Sigmoid colon (tissue), 7 donors: ENCODE data around the gene COMMD1. TPM values are rescaled to one million over a fixed set of nuclear protein-coding genes. Genes with fewer than 3 reads are reported as not detected.
A peak's percentile ranks its signal among the peaks of the same experiment; 100 is the strongest.

ENCODE experiments used
- DNase-seq: peaks from one replicate; pipeline ENCODE4 v3.0.0-alpha.2; 2019
- H3K27ac ChIP-seq, 4 donors: fragments of 200-600 bp; sonication (generic); one replicate each; pipeline ENCODE4 v1.5.1; 2016 to 2019; ENCODE audit warnings: mild to moderate bottlenecking in 1 of 4
- H3K27me3 ChIP-seq, 3 donors: fragments of 200-600 bp; sonication (generic); one replicate each; pipeline ENCODE4 v1.5.1; 2019; ENCODE audit warnings: mild to moderate bottlenecking in 1 of 3
- H3K36me3 ChIP-seq, 4 donors: fragments of 200-600 bp; sonication (generic); one replicate each; pipeline ENCODE4 v1.5.1; 2016 to 2019
- H3K4me1 ChIP-seq, 4 donors: fragments of 200-600 bp; sonication (generic); one replicate each; pipeline ENCODE4 v1.5.1; 2017 to 2019
- H3K4me3 ChIP-seq, 4 donors: fragments of 200-600 bp; sonication (generic); one replicate each; pipeline ENCODE4 v1.5.1; 2017 to 2019; ENCODE audit warnings: mild to moderate bottlenecking in 2 of 4, moderate library complexity in 1 of 4
- H3K9me3 ChIP-seq, 4 donors: fragments of 200-600 bp in 3 of 4; sonication (generic) in 3 of 4; one replicate each; pipeline versions ENCODE4 v1.5.1 to v1.6.1; 2013 to 2019
- EP300 ChIP-seq, 4 donors: sonication (generic); formaldehyde crosslinking; IDR thresholded peaks; one replicate each; pipeline ENCODE4 v1.6.1; 2017; ENCODE audit warnings: antibody characterized with exemption in 4 of 4
- POLR2A ChIP-seq, 2 donors: fragments of 450-650 bp; IDR thresholded peaks; one replicate each; pipeline ENCODE4 v1.6.1; 2016; ENCODE audit warnings: antibody characterized with exemption in 2 of 2, mild to moderate bottlenecking in 2 of 2, moderate library complexity in 2 of 2
- POLR2AphosphoS5 ChIP-seq, 4 donors: sonication (generic); formaldehyde crosslinking; IDR thresholded peaks; one replicate each; pipeline ENCODE4 v1.6.1; 2017; ENCODE audit warnings: antibody characterized with exemption in 4 of 4
- WGBS, 2 donors: extraction: QIAGEN DNeasy Blood & Tissue Kit; methylation state at CpG; one replicate each; pipeline ENCODE4 v1.1.7; 2013; 5-methylcytosine and 5-hydroxymethylcytosine counted together
- intact Hi-C: fragments of 100-400 bp; cut with DNase I; formaldehyde crosslinking; loops from one replicate; pipeline ENCODE4 v1.15.1; 2023
- polyA plus RNA-seq, 3 donors: library from polyadenylated mRNA; stranded (reverse); fragments of 200-250 nt; gene quantifications; one replicate each; pipeline ENCODE4 v1.2.3, GENCODE V29; 2013
- total RNA-seq, 4 donors: library from RNA; depleted of rRNA; stranded (reverse); fragments of >200 nt; gene quantifications; one replicate each; pipeline ENCODE4 v1.1.0, GENCODE V29; 2016
- TF ChIP-seq, protein P1 (sequence below), 4 experiments: fragments of 450-650 bp in 3 of 4; fragments of 200-600 bp in 1 of 4; IDR thresholded peaks; one replicate each; pipeline ENCODE4 v1.5.1; 2016 to 2019; ENCODE audit warnings: antibody characterized with exemption in 4 of 4, mild to moderate bottlenecking in 3 of 4, moderate library complexity in 2 of 4
- donor health status: healthy with polysubstance abuse.
- donor health status: Bipolar disorder and iron deficiency.
- donor health status: healthy.

Gene COMMD1
- total and polyA plus RNA-seq, 7 donors, result 27.2 to 59.2 (median 50.6) TPM

DNA sequence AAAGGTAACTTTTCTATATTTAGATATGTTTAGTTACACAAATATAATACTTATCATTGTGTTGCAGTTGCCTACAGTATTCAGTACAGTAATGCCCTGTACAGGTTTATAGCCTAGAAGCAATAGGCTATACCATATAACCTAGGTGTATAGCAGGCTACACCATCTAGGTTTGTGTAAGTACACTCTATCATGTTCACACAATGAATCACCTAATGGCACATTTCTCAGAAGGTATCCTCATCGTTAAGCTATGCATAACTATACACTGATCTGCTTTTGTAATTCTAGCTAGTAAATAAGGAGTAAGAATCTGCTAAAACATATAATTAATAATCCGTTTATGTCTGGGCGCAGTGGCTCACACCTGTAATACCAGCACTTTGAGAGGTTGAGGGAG lies 102.1 kb downstream of the COMMD1 start:
- H3K9me3 ChIP-seq, result no peaks in the 10 kb centered on the region
- no peaks in the 10 kb centered on the region for H3K27me3 ChIP-seq
- H3K4me1 ChIP-seq, result peaks cover 0 to 32% (median 17%) of the 10 kb centered on the region in 4 donors
- H3K27ac ChIP-seq, result no peak overlapping the region
- WGBS, 2 donors, result 85 to 94% methylated on average over 3 of the region's 3 CpGs
- TF ChIP-seq EP300 (IDR thresholded peaks at IDR 0.05), result no peak
- no peak for TF ChIP-seq POLR2AphosphoS5 (IDR thresholded peaks at IDR 0.05)
- TF ChIP-seq, protein P1, sequence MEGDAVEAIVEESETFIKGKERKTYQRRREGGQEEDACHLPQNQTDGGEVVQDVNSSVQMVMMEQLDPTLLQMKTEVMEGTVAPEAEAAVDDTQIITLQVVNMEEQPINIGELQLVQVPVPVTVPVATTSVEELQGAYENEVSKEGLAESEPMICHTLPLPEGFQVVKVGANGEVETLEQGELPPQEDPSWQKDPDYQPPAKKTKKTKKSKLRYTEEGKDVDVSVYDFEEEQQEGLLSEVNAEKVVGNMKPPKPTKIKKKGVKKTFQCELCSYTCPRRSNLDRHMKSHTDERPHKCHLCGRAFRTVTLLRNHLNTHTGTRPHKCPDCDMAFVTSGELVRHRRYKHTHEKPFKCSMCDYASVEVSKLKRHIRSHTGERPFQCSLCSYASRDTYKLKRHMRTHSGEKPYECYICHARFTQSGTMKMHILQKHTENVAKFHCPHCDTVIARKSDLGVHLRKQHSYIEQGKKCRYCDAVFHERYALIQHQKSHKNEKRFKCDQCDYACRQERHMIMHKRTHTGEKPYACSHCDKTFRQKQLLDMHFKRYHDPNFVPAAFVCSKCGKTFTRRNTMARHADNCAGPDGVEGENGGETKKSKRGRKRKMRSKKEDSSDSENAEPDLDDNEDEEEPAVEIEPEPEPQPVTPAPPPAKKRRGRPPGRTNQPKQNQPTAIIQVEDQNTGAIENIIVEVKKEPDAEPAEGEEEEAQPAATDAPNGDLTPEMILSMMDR (IDR thresholded peaks at IDR 0.05), result no peak
- TF ChIP-seq POLR2A (IDR thresholded peaks at IDR 0.05), result no peak
- no peaks in the 10 kb centered on the region for H3K36me3 ChIP-seq
- intact Hi-C loops, result no loop called here
- no peak overlapping the region for H3K4me3 ChIP-seq
- DNase-seq, result no peak

DNA sequence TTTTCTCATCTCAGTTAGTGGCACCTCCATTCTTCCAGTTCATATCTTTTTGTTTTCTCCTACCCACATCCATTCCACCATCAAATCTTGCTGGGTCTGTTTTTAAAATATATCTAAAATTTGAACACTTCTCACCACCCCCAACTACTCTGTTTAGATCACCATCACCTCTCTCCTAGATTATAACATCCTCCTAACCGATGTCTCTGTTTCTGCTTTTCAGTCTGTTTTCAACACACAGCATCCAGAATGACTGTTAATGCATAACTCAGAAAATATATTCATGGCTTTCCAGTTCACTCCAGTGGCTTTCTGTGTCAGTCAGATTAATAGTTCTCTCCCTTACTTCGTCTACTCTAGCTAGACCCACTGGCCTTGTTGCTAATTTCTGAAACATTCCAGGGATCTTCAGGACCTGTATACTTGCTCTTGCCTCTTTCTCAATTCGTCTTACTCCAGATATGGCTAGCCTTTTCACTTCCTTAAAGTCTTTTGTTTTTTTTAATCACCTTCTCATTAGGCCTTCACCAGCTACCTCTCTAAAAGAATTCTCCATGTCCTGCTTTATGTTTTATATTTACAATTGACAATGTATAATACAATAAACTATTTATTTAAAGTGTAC lies 105.3 kb downstream of the COMMD1 start:
- no peaks in the 10 kb centered on the region for H3K9me3 ChIP-seq
- DNase-seq, result no peak
- intact Hi-C loops, result loop anchor here (5.0 to 10.0 kb wide), 5 partner anchors 62 to 402 kb away; partner anchors contain the start of gene B3GNT2
- TF ChIP-seq POLR2AphosphoS5 (IDR thresholded peaks at IDR 0.05), result no peak
- TF ChIP-seq, protein P1 (IDR thresholded peaks at IDR 0.05), result no peak
- no peak for TF ChIP-seq POLR2A (IDR thresholded peaks at IDR 0.05)
- no peak for TF ChIP-seq EP300 (IDR thresholded peaks at IDR 0.05)
- no peaks in the 10 kb centered on the region for H3K27me3 ChIP-seq
- peaks cover 0 to 51% (median 35%) of the 10 kb centered on the region in 4 donors for H3K4me1 ChIP-seq
- H3K27ac ChIP-seq, result peak overlapping the region in 2 of 4 donors; percentile 48 to 58
- H3K36me3 ChIP-seq, result no peaks in the 10 kb centered on the region
- H3K4me3 ChIP-seq, result no peak overlapping the region
- 77 to 81% methylated on average over 3 of the region's 3 CpGs for WGBS, 2 donors

DNA sequence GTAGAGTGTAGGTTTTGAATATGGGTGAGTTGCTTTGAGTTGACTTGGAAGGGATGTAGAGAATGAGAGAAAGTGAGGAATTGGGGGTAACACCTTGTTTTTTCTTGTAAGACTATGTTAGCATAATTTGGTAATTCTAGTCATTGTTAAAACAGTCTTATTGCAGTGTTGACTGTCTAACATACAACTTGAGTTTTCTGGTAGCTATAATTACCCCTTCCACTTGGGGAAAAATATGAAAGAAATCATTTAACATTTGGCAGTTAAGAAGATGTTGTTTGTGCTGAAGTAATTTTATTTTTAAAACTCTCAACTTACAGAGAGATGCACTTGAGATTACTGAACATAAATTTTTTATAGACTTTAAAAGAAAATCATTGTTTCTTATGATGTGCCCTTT lies 108.2 kb downstream of the COMMD1 start:
- Histone ChIP-seq H3K4me3 (no peak overlapping the region), H3K27ac (peak overlapping the region; percentile 49 to 69 (median 62)), H3K36me3 (no peaks in the 10 kb centered on the region), H3K4me1 (peaks cover 0 to 41% (median 27%) of the 10 kb centered on the region in 4 donors), H3K9me3 (no peaks in the 10 kb centered on the region), H3K27me3 (no peaks in the 10 kb centered on the region)
- no peak for DNase-seq
- TF ChIP-seq POLR2AphosphoS5 (IDR thresholded peaks at IDR 0.05) (no peak), POLR2A (IDR thresholded peaks at IDR 0.05) (no peak), EP300 (IDR thresholded peaks at IDR 0.05) (no peak)
- intact Hi-C loops, result loop anchor here (5.0 to 10.0 kb wide), 5 partner anchors 59 to 399 kb away; partner anchors contain the start of gene B3GNT2

DNA sequence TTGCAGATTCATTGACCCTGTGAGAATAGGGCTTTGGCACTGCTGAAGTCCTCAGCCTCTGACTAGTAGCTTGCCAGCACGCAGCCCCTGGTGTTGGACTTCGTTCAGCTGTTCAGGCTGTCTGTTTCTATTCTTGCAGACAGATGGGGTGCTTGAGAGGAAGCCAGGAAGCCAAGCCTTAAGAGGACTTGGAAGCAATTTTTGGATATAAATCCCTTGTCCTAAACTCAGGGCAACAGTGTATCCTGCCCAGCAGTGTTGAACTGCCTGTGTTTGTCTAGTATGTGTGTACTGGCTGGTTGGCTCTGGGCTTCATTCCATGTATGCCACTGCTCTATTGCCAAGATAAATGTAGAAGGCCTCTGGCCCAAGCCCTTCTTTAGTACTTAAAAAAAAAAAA lies 108.6 kb downstream of the COMMD1 start:
- no peaks in the 10 kb centered on the region for H3K9me3 ChIP-seq
- DNase-seq, result peak; percentile 92
- H3K36me3 ChIP-seq, result no peaks in the 10 kb centered on the region
- peak; percentile 35 to 82 (median 72) for TF ChIP-seq POLR2AphosphoS5 (IDR thresholded peaks at IDR 0.05)
- TF ChIP-seq, protein P1 (IDR thresholded peaks at IDR 0.05), result peak in 3 of 4 experiments; percentile 26 to 48 (median 34)
- TF ChIP-seq POLR2A (IDR thresholded peaks at IDR 0.05), result no peak
- peak in 2 of 4 donors; percentile 3 to 19 for TF ChIP-seq EP300 (IDR thresholded peaks at IDR 0.05)
- no peaks in the 10 kb centered on the region for H3K27me3 ChIP-seq
- H3K4me1 ChIP-seq, result peaks cover 0 to 41% (median 27%) of the 10 kb centered on the region in 4 donors
- peak overlapping the region; percentile 49 to 69 (median 62) for H3K27ac ChIP-seq
- intact Hi-C loops, result loop anchor here (5.0 to 10.0 kb wide), 5 partner anchors 58 to 398 kb away; partner anchors contain the start of gene B3GNT2
- WGBS, 2 donors, result 12 to 31% methylated on average over 2 of the region's 2 CpGs
- no peak overlapping the region for H3K4me3 ChIP-seq

DNA sequence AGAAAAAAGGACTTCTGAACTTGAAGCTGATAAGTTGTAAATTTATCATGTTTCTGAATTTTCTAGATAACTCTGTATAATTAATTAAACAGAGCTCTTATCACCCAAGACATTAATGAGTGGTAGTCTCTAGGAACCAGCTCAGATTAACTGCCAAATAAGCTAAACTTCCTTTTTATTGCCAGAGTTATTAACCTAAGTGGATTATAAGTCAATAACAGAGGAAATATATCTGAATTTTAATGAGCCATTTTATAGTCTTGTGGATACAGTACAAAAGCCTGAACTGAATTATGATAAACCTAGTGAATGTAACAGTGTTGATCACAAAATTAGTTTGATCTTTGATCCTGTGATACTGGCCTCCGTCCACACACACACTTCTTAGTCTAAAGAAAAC lies 111.5 kb downstream of the COMMD1 start:
- no peak overlapping the region for H3K4me3 ChIP-seq
- 28 to 70% methylated on average over 1 of the region's 1 CpG for WGBS, 2 donors
- TF ChIP-seq, protein P1 (IDR thresholded peaks at IDR 0.05), result no peak
- no peak for TF ChIP-seq EP300 (IDR thresholded peaks at IDR 0.05)
- no peak for TF ChIP-seq POLR2AphosphoS5 (IDR thresholded peaks at IDR 0.05)
- intact Hi-C loops, result loop anchor here (10.0 kb wide), 1 partner anchor 98 kb away; no protein-coding TSS in a partner anchor
- no peaks in the 10 kb centered on the region for H3K27me3 ChIP-seq
- DNase-seq, result no peak
- H3K9me3 ChIP-seq, result no peaks in the 10 kb centered on the region
- no peak overlapping the region for H3K27ac ChIP-seq
- peaks cover 0 to 30% (median 21%) of the 10 kb centered on the region in 4 donors for H3K4me1 ChIP-seq
- H3K36me3 ChIP-seq, result no peaks in the 10 kb centered on the region
